Measurements from ENCODE around the gene CRMP1.

DNA sequence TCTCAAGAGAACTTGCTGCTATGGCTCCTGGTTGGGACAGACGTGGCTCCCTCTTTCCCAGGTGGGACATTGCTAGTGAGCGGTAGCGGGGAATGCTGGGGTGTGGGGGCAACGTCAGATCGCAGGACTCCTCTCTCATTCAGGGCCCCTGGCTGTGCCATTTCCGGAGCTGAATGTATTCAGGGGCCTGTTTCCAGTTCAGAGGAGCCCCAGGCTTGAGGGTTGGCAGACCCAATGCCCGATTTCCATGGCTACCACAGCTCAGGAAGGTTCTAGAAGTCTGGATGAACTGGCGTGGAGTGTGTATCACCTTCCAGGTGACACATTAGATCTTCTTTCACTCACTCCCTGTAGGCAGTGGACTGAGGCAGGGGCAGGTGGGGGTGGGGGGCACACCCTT is 26.2 kb upstream of the CRMP1 start:
- TF ChIP-seq, protein P1, sequence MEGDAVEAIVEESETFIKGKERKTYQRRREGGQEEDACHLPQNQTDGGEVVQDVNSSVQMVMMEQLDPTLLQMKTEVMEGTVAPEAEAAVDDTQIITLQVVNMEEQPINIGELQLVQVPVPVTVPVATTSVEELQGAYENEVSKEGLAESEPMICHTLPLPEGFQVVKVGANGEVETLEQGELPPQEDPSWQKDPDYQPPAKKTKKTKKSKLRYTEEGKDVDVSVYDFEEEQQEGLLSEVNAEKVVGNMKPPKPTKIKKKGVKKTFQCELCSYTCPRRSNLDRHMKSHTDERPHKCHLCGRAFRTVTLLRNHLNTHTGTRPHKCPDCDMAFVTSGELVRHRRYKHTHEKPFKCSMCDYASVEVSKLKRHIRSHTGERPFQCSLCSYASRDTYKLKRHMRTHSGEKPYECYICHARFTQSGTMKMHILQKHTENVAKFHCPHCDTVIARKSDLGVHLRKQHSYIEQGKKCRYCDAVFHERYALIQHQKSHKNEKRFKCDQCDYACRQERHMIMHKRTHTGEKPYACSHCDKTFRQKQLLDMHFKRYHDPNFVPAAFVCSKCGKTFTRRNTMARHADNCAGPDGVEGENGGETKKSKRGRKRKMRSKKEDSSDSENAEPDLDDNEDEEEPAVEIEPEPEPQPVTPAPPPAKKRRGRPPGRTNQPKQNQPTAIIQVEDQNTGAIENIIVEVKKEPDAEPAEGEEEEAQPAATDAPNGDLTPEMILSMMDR (IDR thresholded peaks at IDR 0.05), result no peak
- TF ChIP-seq POLR2A (IDR thresholded peaks at IDR 0.05), result no peak

Measured in thyroid gland (tissue), 4 donors.